ENCODE results near the gene THSD7A. TPM values are rescaled to one million over a fixed set of nuclear protein-coding genes. Genes with fewer than 3 reads are reported as not detected.

THSD7A gene
- total and polyA plus RNA-seq, 2 of the 8 experiments (the other 6 are each of a cell fraction or from before 2014, with no cell fraction given), result 0.44 to 1.2 TPM

GRCh38 chr7:11795231-11795630, 36.8 kb downstream of the THSD7A start:
- Histone ChIP-seq H3K4ac (replicated peaks; ENCODE audit: insufficient read length, low read depth, low read length) (no peak overlapping the region), H2BK15ac (ENCODE audit: low read length) (no peak overlapping the region), H3K18ac (ENCODE audit: extremely low read depth, low read length) (no peak overlapping the region), H2BK5ac (ENCODE audit: low read depth, low read length) (no peak overlapping the region), H4K91ac (replicated peaks; ENCODE audit: insufficient read length, low read length) (no peak overlapping the region), H3K27me3 (replicated peaks in 1 of 4; ENCODE audit: control insufficient read depth in 3 of 4, extremely low read depth in 1 of 4, insufficient read depth in 3 of 4, low read length in 3 of 4) (no peaks in the 10 kb centered on the region), H3K27ac (ENCODE audit: low read depth, low read length) (no peak overlapping the region), H3K14ac (ENCODE audit: insufficient read length) (no peak overlapping the region), H4K20me1 (replicated peaks in 1 of 2; ENCODE audit: control insufficient read depth in 1 of 2, insufficient read depth in 2 of 2, low read length in 2 of 2) (no peaks in the 10 kb centered on the region), H4K8ac (ENCODE audit: extremely low read depth, insufficient read depth, low read length) (no peak overlapping the region), H3K9me3 (ENCODE audit: insufficient read depth in 2 of 2, low read depth in 1 of 2, low read length in 1 of 2) (no peaks in the 10 kb centered on the region), H3K56ac (replicated peaks; ENCODE audit: insufficient read length, low read depth, low read length) (no peak overlapping the region), H3K23me2 (ENCODE audit: low read depth, low read length) (no peaks in the 10 kb centered on the region), H3K4me2 (ENCODE audit: insufficient read depth in 1 of 2, low read depth in 2 of 2, low read length in 2 of 2) (no peak overlapping the region), H2BK12ac (ENCODE audit: low read depth, low read length) (no peak overlapping the region), H3K4me3 (ENCODE audit: extremely low read depth in 1 of 4, insufficient read depth in 2 of 4, low read depth in 3 of 4, low read length in 4 of 4) (no peak overlapping the region), H3K79me2 (ENCODE audit: control insufficient read depth in 1 of 2, insufficient read depth in 2 of 2, low read length in 2 of 2) (no peaks in the 10 kb centered on the region), H4K5ac (ENCODE audit: insufficient read length, low read depth, low read length) (no peak overlapping the region), H3K23ac (ENCODE audit: insufficient read length) (no peak overlapping the region), H2BK20ac (ENCODE audit: low read length) (no peak overlapping the region), H3K9ac (replicated peaks in 1 of 4; ENCODE audit: extremely low read depth in 1 of 4, low read depth in 3 of 4, low read length in 3 of 4) (no peak overlapping the region), H3K4me1 (replicated peaks in 1 of 4; ENCODE audit: control insufficient read depth in 3 of 4, insufficient read depth in 4 of 4, low read length in 3 of 4) (no peaks in the 10 kb centered on the region), H2AK5ac (ENCODE audit: low read depth, low read length) (no peak overlapping the region), H3K79me1 (ENCODE audit: low read depth, low read length) (no peaks in the 10 kb centered on the region), H2AFZ (ENCODE audit: low read length) (no peak overlapping the region), H3K36me3 (ENCODE audit: control insufficient read depth in 2 of 4, insufficient read depth in 4 of 4, low read length in 3 of 4) (no peaks in the 10 kb centered on the region), H2BK120ac (replicated peaks; ENCODE audit: low read depth, low read length) (no peak overlapping the region)
- FAIRE-seq (no peak), DNase-seq (ENCODE audit: low read depth in 1 of 2, low spot score in 2 of 2) (no peak)
- 88% methylated on average over 4 of the region's 4 CpGs; no CpG with 5 or more reads in 1 of the 2 experiments for WGBS, 2 experiments (ENCODE audit: extremely low coverage in 1 of 2, insufficient coverage in 1 of 2, insufficient read length in 1 of 2, insufficient replicate concordance in 2 of 2, low coverage in 1 of 2, low lambda C conversion rate in 2 of 2, missing lambda C conversion rate in 1 of 2)
- POLR2A ChIA-PET (ENCODE audit: partially characterized antibody), result no interaction called here
- TF ChIP-seq NANOG (IDR thresholded peaks at IDR 0.05; ENCODE audit: insufficient read depth, low read depth, low read length, poor library complexity, severe bottlenecking) (no peak), TEAD4 (IDR thresholded peaks at IDR 0.05; ENCODE audit: low read depth, low read length) (no peak)
- CTCF ChIA-PET (ENCODE audit: partially characterized antibody), result no interaction called here

Data from H1 (cell line).